Kidney epithelial cell (primary cell): ENCODE measurements around the gene HMGN1. TPM values are rescaled to one million over a fixed set of nuclear protein-coding genes. Genes with fewer than 3 reads are reported as not detected.

Source experiments
- DNase-seq: peaks from one replicate; pipeline ENCODE4 v3.0.0-alpha.2; 2010; ENCODE audit warnings: low read depth
- H3K27me3 ChIP-seq: 2 replicates; pipeline ENCODE4 v1.6.0; 2011; ENCODE audit warnings: low read length; ENCODE audit not compliant: control insufficient read depth, insufficient read depth
- H3K36me3 ChIP-seq: 2 replicates; pipeline ENCODE4 v1.5.1; 2011; ENCODE audit warnings: low read length; ENCODE audit not compliant: control insufficient read depth, insufficient read depth
- H3K4me3 ChIP-seq: 2 replicates; pipeline ENCODE4 v1.5.1; 2011; ENCODE audit warnings: low read depth, mild to moderate bottlenecking, control low read depth, low read length
- total RNA-seq: library from RNA; depleted of rRNA; stranded (reverse); fragments of >200 nt; gene quantifications from 2 replicates; pipeline ENCODE4 v1.2.3, GENCODE V29; 2015
- TF ChIP-seq, protein P1 (sequence below): IDR thresholded peaks from 2 replicates; pipeline ENCODE4 v1.5.1; 2011; ENCODE audit warnings: mild to moderate bottlenecking, moderate library complexity, low read length, control low read depth, inconsistent platforms; ENCODE audit not compliant: insufficient read depth, poor library complexity, severe bottlenecking

HMGN1 gene
- total RNA-seq, 1 donor from 2014 or later, result 352 TPM

DNA sequence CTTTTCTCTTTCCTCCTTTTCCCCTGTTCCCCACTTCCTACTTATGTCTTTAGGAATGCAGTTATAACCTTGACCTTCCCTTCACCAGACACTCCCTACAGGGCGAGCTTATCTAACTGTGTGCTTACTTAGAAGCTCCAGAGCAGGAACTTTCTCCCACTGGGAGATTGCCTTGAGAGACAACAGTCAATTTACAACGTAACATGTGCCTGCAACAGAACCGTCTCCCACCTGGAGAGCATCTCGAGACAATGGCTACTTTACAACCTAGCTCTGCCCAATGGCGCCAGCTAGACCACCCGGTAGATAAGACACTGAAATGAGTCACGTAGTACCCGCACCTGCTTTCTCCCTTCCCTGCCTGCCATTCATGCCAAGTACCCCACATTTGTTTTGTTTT lies 16.7 kb downstream of the HMGN1 start:
- DNase-seq, result no peak
- H3K36me3 ChIP-seq, result no peaks in the 10 kb centered on the region
- no peak overlapping the region for H3K4me3 ChIP-seq
- no peaks in the 10 kb centered on the region for H3K27me3 ChIP-seq
- TF ChIP-seq, protein P1, sequence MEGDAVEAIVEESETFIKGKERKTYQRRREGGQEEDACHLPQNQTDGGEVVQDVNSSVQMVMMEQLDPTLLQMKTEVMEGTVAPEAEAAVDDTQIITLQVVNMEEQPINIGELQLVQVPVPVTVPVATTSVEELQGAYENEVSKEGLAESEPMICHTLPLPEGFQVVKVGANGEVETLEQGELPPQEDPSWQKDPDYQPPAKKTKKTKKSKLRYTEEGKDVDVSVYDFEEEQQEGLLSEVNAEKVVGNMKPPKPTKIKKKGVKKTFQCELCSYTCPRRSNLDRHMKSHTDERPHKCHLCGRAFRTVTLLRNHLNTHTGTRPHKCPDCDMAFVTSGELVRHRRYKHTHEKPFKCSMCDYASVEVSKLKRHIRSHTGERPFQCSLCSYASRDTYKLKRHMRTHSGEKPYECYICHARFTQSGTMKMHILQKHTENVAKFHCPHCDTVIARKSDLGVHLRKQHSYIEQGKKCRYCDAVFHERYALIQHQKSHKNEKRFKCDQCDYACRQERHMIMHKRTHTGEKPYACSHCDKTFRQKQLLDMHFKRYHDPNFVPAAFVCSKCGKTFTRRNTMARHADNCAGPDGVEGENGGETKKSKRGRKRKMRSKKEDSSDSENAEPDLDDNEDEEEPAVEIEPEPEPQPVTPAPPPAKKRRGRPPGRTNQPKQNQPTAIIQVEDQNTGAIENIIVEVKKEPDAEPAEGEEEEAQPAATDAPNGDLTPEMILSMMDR, result no peak

DNA sequence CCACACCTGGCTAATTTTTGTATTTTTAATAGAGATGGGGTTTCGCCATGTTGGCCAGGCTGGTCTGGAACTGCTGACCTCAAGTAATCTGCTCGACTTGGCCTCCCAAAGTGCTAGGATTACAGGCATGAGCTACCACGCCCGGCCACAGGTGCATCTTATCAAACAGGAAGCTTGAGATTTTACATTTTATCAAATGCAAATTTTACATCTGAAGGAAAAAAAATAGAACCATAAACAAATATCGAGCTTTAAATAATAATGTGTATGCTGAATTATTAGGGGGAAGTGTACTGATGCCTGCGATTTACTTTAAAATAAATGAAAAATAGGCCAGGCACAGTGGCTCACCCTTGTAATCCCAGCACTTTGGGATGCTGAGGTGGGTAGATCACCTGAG lies 18.9 kb downstream of the HMGN1 start:
- H3K4me3 ChIP-seq, result no peak overlapping the region
- DNase-seq, result no peak
- H3K27me3 ChIP-seq, result no peaks in the 10 kb centered on the region
- no peaks in the 10 kb centered on the region for H3K36me3 ChIP-seq
- TF ChIP-seq, protein P1, result no peak

DNA sequence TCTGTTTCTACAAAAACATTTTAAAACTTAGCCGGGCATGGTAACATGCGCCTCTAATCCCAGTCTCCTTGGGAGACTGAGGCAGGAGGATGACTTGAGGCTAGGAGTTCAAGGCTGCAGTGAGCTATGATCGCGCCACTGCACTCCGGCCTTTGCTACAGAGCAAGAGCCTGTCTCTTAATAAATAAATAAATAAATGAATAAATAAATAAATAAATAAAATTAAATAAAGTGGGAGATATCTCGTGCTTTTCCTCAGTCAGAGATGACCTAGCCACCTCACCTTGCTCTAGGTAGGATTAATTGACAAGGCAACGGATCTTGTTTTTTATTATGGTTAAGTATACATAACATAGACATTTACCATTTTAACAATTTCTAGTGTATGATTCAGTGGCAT lies 21.2 kb downstream of the HMGN1 start:
- TF ChIP-seq, protein P1, result no peak
- Histone ChIP-seq H3K27me3 (no peaks in the 10 kb centered on the region), H3K36me3 (no peaks in the 10 kb centered on the region), H3K4me3 (no peak overlapping the region)
- no peak for DNase-seq

DNA sequence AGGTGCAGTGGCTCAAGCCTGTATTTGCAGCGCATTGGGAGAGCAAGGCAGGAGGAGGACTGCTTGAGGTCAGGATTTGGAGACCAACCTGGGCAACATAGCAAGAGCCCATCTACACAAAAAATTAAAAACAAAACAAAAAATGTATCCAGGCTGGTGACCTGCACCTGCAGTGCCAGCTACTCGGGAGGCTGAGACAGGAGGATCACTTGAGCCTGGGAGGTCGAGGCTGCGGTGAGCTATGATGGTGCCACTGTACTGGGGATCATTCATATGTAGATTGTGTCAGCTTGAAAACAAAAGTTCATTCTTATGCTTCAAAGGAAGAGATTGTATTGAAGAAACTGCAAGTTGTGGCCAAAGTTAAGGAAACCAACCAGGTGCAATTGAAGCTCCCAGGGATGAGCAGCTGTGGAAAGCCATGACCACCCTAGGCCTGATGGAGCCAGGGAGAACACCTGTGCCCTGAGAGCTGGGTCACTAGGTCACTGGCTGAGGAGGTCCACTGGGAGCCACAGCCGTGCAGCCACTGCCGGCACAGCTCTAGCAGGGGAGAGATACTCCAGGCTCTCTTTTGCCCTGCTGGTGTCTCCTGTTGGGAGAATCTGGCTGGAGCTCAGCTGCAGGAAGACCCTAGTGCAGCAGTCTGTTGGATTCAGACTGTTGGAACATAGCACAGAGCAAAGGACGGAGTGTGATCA lies 22.1 kb downstream of the HMGN1 start:
- no peak for DNase-seq
- H3K4me3 ChIP-seq, result no peak overlapping the region
- H3K36me3 ChIP-seq, result no peaks in the 10 kb centered on the region
- no peaks in the 10 kb centered on the region for H3K27me3 ChIP-seq
- TF ChIP-seq, protein P1, result no peak

DNA sequence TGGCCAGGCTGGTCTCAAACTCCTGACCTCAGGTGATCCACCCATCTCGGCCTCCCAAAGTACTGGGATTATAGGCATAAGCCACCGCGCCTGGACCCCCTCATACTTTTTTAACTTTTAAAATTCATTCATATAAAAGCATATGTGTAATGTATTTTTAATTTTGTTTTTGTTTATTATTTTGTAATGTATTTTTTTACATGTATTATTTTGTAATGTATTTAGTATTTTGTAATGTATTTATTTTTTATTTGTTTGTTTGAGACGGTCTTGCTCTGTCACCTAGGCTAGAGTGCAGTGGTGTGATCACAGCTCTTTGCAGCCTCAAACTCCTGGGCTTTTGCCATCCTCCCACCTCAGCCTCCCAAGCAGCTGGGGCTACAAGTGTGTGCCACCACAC lies 23.4 kb downstream of the HMGN1 start:
- H3K36me3 ChIP-seq, result no peaks in the 10 kb centered on the region
- no peak overlapping the region for H3K4me3 ChIP-seq

More for the DNA sequence above, 23.4 kb downstream of the HMGN1 start:
- TF ChIP-seq, protein P1, result no peak
- DNase-seq, result no peak
- no peaks in the 10 kb centered on the region for H3K27me3 ChIP-seq
